Measurements from ENCODE around the gene SH2D3C.

Gene SH2D3C

DNA sequence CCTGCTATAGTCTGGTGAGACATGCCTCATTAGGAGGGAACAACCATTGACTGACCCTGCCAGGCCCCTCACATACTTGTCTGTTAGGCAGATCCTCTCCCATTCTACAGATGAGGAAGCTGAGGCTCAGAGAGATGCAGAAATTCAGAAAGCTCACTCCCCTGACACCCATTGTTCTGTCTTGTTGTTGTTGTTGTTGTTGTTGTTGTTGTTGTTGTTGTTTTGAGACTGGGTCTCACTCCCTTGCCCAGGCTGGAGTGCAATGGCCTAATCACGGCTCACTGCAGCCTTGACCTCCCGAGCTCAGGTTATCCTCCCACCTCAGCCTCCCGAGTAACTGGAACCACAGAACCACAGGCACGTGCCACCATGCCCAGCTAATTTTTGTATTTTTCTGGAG lies 84.8 kb downstream of the SH2D3C start:
- no peak for DNase-seq

DNA sequence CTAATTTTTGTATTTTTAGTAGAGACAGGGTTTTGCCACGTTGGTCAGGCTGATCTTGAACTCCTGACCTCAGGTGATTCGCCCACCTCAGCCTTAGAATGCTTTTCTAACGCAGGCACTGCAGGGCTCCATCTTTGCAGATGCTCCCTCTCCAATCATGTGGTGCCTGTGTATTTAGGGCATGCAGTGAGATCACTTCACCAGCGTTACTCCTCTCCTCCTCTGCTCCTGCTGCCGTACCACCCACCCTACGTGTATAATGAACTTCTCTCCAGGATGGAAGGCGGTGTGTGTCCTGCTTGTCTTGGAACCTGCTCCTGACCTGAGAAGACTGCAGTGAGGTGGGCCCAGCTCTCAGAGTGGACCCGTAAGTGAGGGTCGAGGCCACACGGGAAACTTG lies 85.3 kb downstream of the SH2D3C start:
- DNase-seq: no peak

DNA sequence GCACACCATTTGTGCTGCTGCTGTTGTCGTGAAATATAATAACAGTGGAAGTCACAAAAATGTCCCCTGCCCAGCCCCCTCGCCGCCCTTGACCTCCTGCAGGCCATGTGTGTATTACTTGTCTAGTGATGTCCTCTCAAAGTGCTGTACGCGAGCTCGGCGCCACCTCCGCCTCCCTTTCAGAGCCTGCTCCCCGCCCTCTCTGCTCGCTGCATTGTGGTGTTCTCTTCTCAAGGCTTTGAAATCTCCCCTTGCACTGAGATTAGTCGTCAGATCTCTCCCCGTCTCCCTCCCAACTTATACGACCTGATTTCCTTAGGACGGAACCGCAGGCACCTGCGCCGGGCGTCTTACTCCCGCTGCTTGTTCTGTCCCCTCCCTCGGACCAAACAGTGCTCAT lies 86.4 kb downstream of the SH2D3C start:
- no peak for DNase-seq

DNA sequence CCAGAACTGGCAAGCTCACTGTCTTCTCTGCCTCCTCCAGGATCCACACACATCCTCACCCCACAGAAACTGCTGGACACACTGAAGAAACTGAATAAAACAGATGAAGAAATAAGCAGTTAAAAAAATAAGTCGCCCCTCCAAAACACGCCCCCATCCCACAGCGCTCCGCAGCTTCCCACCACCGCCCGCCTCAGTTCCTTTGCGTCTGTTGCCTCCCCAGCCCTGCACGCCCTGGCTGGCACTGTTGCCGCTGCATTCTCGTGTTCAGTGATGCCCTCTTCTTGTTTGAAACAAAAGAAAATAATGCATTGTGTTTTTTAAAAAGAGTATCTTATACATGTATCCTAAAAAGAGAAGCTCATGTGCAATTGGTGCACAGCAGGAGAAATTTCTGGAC lies 87.7 kb downstream of the SH2D3C start:
- DNase-seq: no peak

DNA sequence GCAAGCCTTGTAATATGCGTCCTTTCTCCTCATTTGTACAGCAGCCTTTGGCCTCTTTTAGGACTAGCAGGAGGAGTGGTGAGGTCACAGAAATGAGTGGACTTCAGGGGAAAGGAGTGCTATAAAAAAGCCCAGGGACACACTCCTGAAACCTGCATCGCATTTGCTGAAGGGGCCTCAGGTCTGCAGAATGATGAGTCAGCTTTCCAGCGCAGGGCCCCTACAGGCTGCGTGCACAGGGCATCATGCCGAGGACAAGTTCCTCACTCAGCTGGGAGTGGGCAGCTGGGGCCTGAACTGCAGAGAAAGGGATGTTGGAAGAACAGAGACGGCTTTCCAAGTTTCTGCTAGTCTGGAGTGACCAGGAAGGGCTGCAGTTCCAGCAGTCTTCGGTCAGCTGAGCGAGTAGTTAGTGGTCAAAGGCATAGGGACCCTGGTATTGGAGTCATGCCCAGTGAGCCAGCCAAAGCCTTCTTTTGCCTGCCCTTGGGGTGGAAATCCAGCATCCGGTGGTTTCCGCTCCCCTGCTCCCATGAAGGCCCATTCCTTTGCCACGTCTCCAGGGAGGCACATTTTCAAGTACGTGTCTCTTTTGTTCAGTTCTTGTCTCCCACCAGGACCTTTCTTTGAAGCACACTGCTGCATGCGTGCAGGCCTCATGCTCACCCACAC lies 89.0 kb downstream of the SH2D3C start:
- DNase-seq: no peak
